Stimulated activated naive CD8-positive, alpha-beta T cell treated with anti-CD3 and anti-CD28 coated beads, Interleukin-15, amount 100 ng/mL, for 72 hours (primary cell): Measurements from ENCODE around the gene KIAA0825.
A peak's percentile ranks its signal among the peaks of the same experiment; 100 is the strongest.
"Not testable (repeated sequence)": the region's sequence is repeated elsewhere in the genome, so short reads cannot be mapped to it uniquely, and the experiment has no call there.

Source experiments
- ATAC-seq: fragments of 150-1000 bp; cut with Tn5 transposase; 2 replicates; pipeline ENCODE4 v1.10.0; 2021; ENCODE audit warnings: mild to moderate bottlenecking, moderate library complexity
- DNase-seq, 2 donors: peaks; one replicate each; pipeline ENCODE4 v3.0.0; 2021 to 2022
- H3K27ac Mint-ChIP-seq, 2 donors: one replicate each; pipeline ENCODE4 v1.8.0; 2022; ENCODE audit warnings: mild to moderate bottlenecking in 2 of 2, mixed read lengths in 2 of 2, moderate library complexity in 2 of 2
- H3K27me3 Mint-ChIP-seq: one replicate; pipeline ENCODE4 v1.8.0; 2022; ENCODE audit warnings: mixed read lengths
- H3K4me1 Mint-ChIP-seq: one replicate; pipeline ENCODE4 v1.8.0; 2022; ENCODE audit warnings: mild to moderate bottlenecking, mixed read lengths
- H3K4me3 Mint-ChIP-seq, 2 donors: one replicate each; pipeline ENCODE4 v1.8.0; 2022; ENCODE audit warnings: mild to moderate bottlenecking in 2 of 2, mixed read lengths in 2 of 2, moderate library complexity in 1 of 2
- H3K9me3 Mint-ChIP-seq, 2 donors: one replicate each; pipeline ENCODE4 v1.8.0; 2022; ENCODE audit warnings: mixed read lengths in 2 of 2

The KIAA0825 gene

GRCh38 chr5:94212476-94212875, 405.9 kb downstream of the KIAA0825 start:
- Mint-ChIP-seq H3K27ac (no peak overlapping the region), H3K9me3 (no peaks in the 10 kb centered on the region), H3K27me3 (no peaks in the 10 kb centered on the region), H3K4me1 (no peaks in the 10 kb centered on the region), H3K4me3 (no peak overlapping the region)
- no peak for ATAC-seq
- DNase-seq, result no peak

- Mint-ChIP-seq H3K4me1 (peaks cover 5% of the 10 kb centered on the region), H3K9me3 (no peaks in the 10 kb centered on the region), H3K27me3 (no peaks in the 10 kb centered on the region), H3K27ac (no peak overlapping the region), H3K4me3 (no peak overlapping the region)
- DNase-seq (no peak), ATAC-seq (no peak)
These were observed 408.5 kb downstream of the KIAA0825 start for GRCh38 chr5:94209774-94210355.

- no peak for ATAC-seq
- H3K27ac Mint-ChIP-seq, result no peak overlapping the region
- H3K9me3 Mint-ChIP-seq, result no peaks in the 10 kb centered on the region
- H3K27me3 Mint-ChIP-seq, result no peaks in the 10 kb centered on the region
- no peak for DNase-seq
- H3K4me3 Mint-ChIP-seq, result no peak overlapping the region
- peaks cover 5% of the 10 kb centered on the region for H3K4me1 Mint-ChIP-seq
These were observed 409.1 kb downstream of the KIAA0825 start for GRCh38 chr5:94209272-94209671.

GRCh38 chr5:94199566-94199965, 418.8 kb downstream of the KIAA0825 start:
- ATAC-seq, result no peak
- Mint-ChIP-seq H3K4me3 (no peak overlapping the region), H3K27me3 (peaks cover 6% of the 10 kb centered on the region), H3K4me1 (no peaks in the 10 kb centered on the region), H3K9me3 (no peaks in the 10 kb centered on the region), H3K27ac (no peak overlapping the region)
- no peak for DNase-seq

GRCh38 chr5:94197970-94198369, 420.4 kb downstream of the KIAA0825 start:
- H3K4me1 Mint-ChIP-seq, result no peaks in the 10 kb centered on the region
- H3K27me3 Mint-ChIP-seq, result peaks cover 6% of the 10 kb centered on the region
- DNase-seq (no peak), ATAC-seq (no peak)
- no peak overlapping the region for H3K4me3 Mint-ChIP-seq
- H3K27ac Mint-ChIP-seq, result no peak overlapping the region
- no peaks in the 10 kb centered on the region for H3K9me3 Mint-ChIP-seq

- Mint-ChIP-seq H3K27me3 (peaks cover 6% of the 10 kb centered on the region), H3K4me3 (no peak overlapping the region), H3K27ac (no peak overlapping the region), H3K9me3 (no peaks in the 10 kb centered on the region), H3K4me1 (no peaks in the 10 kb centered on the region)
- ATAC-seq (no peak), DNase-seq (no peak)
These were observed 421.5 kb downstream of the KIAA0825 start for GRCh38 chr5:94196953-94197352.

GRCh38 chr5:94192658-94193391, 425.6 kb downstream of the KIAA0825 start:
- H3K27ac Mint-ChIP-seq, result no peak overlapping the region
- no peaks in the 10 kb centered on the region for H3K27me3 Mint-ChIP-seq
- H3K4me1 Mint-ChIP-seq, result no peaks in the 10 kb centered on the region
- DNase-seq (no peak), ATAC-seq (no peak)
- H3K9me3 Mint-ChIP-seq, result no peaks in the 10 kb centered on the region
- no peak overlapping the region for H3K4me3 Mint-ChIP-seq

GRCh38 chr5:94191604-94192003, 426.8 kb downstream of the KIAA0825 start:
- no peaks in the 10 kb centered on the region for H3K4me1 Mint-ChIP-seq
- DNase-seq (no peak), ATAC-seq (no peak)
- no peaks in the 10 kb centered on the region for H3K9me3 Mint-ChIP-seq
- no peaks in the 10 kb centered on the region for H3K27me3 Mint-ChIP-seq
- H3K4me3 Mint-ChIP-seq, result no peak overlapping the region
- H3K27ac Mint-ChIP-seq, result no peak overlapping the region

GRCh38 chr5:94188725-94189124, 429.7 kb downstream of the KIAA0825 start:
- H3K9me3 Mint-ChIP-seq, result no peaks in the 10 kb centered on the region
- H3K27ac Mint-ChIP-seq, result no peak overlapping the region
- DNase-seq (no peak), ATAC-seq (no peak)
- H3K4me1 Mint-ChIP-seq, result no peaks in the 10 kb centered on the region
- H3K4me3 Mint-ChIP-seq, result no peak overlapping the region
- H3K27me3 Mint-ChIP-seq, result no peaks in the 10 kb centered on the region

- Mint-ChIP-seq H3K4me1 (no peaks in the 10 kb centered on the region), H3K4me3 (no peak overlapping the region), H3K9me3 (no peaks in the 10 kb centered on the region), H3K27me3 (no peaks in the 10 kb centered on the region), H3K27ac (no peak overlapping the region)
- DNase-seq, result no peak
- ATAC-seq, result no peak
These were observed 433.5 kb downstream of the KIAA0825 start for GRCh38 chr5:94184870-94185269.

- no peak for ATAC-seq
- no peaks in the 10 kb centered on the region for H3K9me3 Mint-ChIP-seq
- H3K4me1 Mint-ChIP-seq, result no peaks in the 10 kb centered on the region
- H3K4me3 Mint-ChIP-seq, result no peak overlapping the region
- H3K27ac Mint-ChIP-seq, result no peak overlapping the region
- DNase-seq, result no peak
- H3K27me3 Mint-ChIP-seq, result no peaks in the 10 kb centered on the region
These were observed 436.5 kb downstream of the KIAA0825 start for GRCh38 chr5:94181895-94182294.

GRCh38 chr5:94180761-94181160, 437.6 kb downstream of the KIAA0825 start:
- Mint-ChIP-seq H3K4me1 (no peaks in the 10 kb centered on the region), H3K4me3 (no peak overlapping the region), H3K27me3 (no peaks in the 10 kb centered on the region), H3K9me3 (no peaks in the 10 kb centered on the region), H3K27ac (no peak overlapping the region)
- DNase-seq (no peak), ATAC-seq (no peak)

GRCh38 chr5:94175912-94176311, 442.5 kb downstream of the KIAA0825 start:
- Mint-ChIP-seq H3K27ac (no peak overlapping the region), H3K9me3 (peaks cover 5 to 6% of the 10 kb centered on the region in 2 donors), H3K27me3 (peaks cover 7% of the 10 kb centered on the region), H3K4me3 (no peak overlapping the region), H3K4me1 (no peaks in the 10 kb centered on the region)
- no peak for ATAC-seq
- no peak for DNase-seq

- peak overlapping the region in 1 of 2 donors; percentile 9 for H3K27ac Mint-ChIP-seq
- no peak overlapping the region for H3K4me3 Mint-ChIP-seq
- no peak for DNase-seq
- no peak for ATAC-seq
- peaks cover 5 to 6% of the 10 kb centered on the region in 2 donors for H3K9me3 Mint-ChIP-seq
- H3K4me1 Mint-ChIP-seq, result no peaks in the 10 kb centered on the region
- peaks cover 7% of the 10 kb centered on the region for H3K27me3 Mint-ChIP-seq
These were observed 443.5 kb downstream of the KIAA0825 start for GRCh38 chr5:94174748-94175411.

GRCh38 chr5:94173100-94173499, 445.3 kb downstream of the KIAA0825 start:
- H3K4me1 Mint-ChIP-seq, result no peaks in the 10 kb centered on the region
- peaks cover 7% of the 10 kb centered on the region for H3K27me3 Mint-ChIP-seq
- no peak overlapping the region for H3K27ac Mint-ChIP-seq
- H3K4me3 Mint-ChIP-seq, result no peak overlapping the region
- peaks cover 5 to 6% of the 10 kb centered on the region in 2 donors for H3K9me3 Mint-ChIP-seq
- ATAC-seq, result no peak
- no peak for DNase-seq

GRCh38 chr5:94171070-94171469, 447.3 kb downstream of the KIAA0825 start:
- H3K27me3 Mint-ChIP-seq, H3K9me3 Mint-ChIP-seq, DNase-seq, ATAC-seq, H3K4me1 Mint-ChIP-seq, H3K4me3 Mint-ChIP-seq, H3K27ac Mint-ChIP-seq: not testable (repeated sequence)
